Endothelial cell of umbilical vein (primary cell): ENCODE results near the gene DCLK1. TPM values are rescaled to one million over a fixed set of nuclear protein-coding genes. Genes with fewer than 3 reads are reported as not detected.

ENCODE experiments used
- BruUV-seq: library from RNA; stranded (reverse); fragments of 400-500 nt; replicated peaks from 2 replicates; lab custom pipeline; 2021; lab: Mats Ljungman, UMichigan
- CTCF ChIA-PET: fragments of 300-600, 350-600 bp; sonication (Branson Sonifier 250); formaldehyde crosslinking; loops from one replicate; lab custom pipeline; 2021; ENCODE audit warnings: antibody characterized with exemption, inconsistent platforms; lab: Charles Lee
- POLR2A ChIA-PET: fragments of 300-600, 350-600 bp; sonication (Branson Sonifier 250); formaldehyde crosslinking; loops from one replicate; lab custom pipeline; 2021; ENCODE audit warnings: antibody characterized with exemption, inconsistent platforms; lab: Charles Lee
- DNase-seq: peaks from one replicate; pipeline ENCODE4 v3.0.0-alpha.2; 2011; ENCODE audit warnings: low read depth, low spot score
- FAIRE-seq: peaks from 2 replicates; lab custom pipeline; 2011; peaks lifted over from hg19 to GRCh38; lab: Jason Lieb, UNC
- H2AFZ ChIP-seq: 2 replicates; pipeline ENCODE4 v1.6.0; 2012; ENCODE audit warnings: low read depth, low read length, control low read depth, inconsistent platforms
- H3K27ac ChIP-seq: 2 replicates; pipeline ENCODE4 v1.5.1; 2011; ENCODE audit warnings: low read depth, mild to moderate bottlenecking, control low read depth, low read length, moderate library complexity; ENCODE audit not compliant: insufficient read depth
- H3K27me3 ChIP-seq, 2 experiments: 2 replicates each; pipeline versions ENCODE4 v1.6.0 to v1.6.1; 2011; ENCODE audit warnings: low read length in 2 of 2, mixed read lengths in 1 of 2; ENCODE audit not compliant: control insufficient read depth in 2 of 2, insufficient read depth in 2 of 2
- H3K36me3 ChIP-seq, 2 experiments: 2 replicates in 1 of 2; 3 replicates in 1 of 2; pipeline ENCODE4 v1.5.1; 2011; ENCODE audit warnings: low read length in 2 of 2, mild to moderate bottlenecking in 1 of 2, moderate library complexity in 1 of 2; ENCODE audit not compliant: control insufficient read depth in 2 of 2, insufficient read depth in 2 of 2; ENCODE audit errors: extremely low read depth in 1 of 2
- H3K4me1 ChIP-seq: 3 replicates; pipeline ENCODE4 v1.5.1; 2011; ENCODE audit warnings: mild to moderate bottlenecking, low read length; ENCODE audit not compliant: control insufficient read depth, insufficient read depth; ENCODE audit errors: extremely low read depth
- H3K4me2 ChIP-seq: 2 replicates; pipeline ENCODE4 v1.6.1; 2011; ENCODE audit warnings: low read length, control low read depth, mixed read lengths; ENCODE audit not compliant: insufficient read depth
- H3K4me3 ChIP-seq, 3 experiments: fragments of 200-600 bp in 1 of 3; sonication (generic), shearing (Covaris generic) in 1 of 3; replicated peaks in 1 of 3; 2 replicates each; pipeline ENCODE4 v1.5.1; 2011 to 2016; ENCODE audit warnings: control low read depth in 3 of 3, low read length in 3 of 3, mild to moderate bottlenecking in 2 of 3, inconsistent platforms in 1 of 3, low read depth in 1 of 3, moderate library complexity in 1 of 3; ENCODE audit not compliant: insufficient read depth in 1 of 3
- H3K79me2 ChIP-seq: 2 replicates; pipeline ENCODE4 v1.6.0; 2012; ENCODE audit warnings: low read length, inconsistent platforms; ENCODE audit not compliant: control insufficient read depth, insufficient read depth
- H3K9ac ChIP-seq: replicated peaks from 2 replicates; pipeline ENCODE3; 2011; ENCODE audit warnings: low read length, control low read depth; ENCODE audit not compliant: insufficient read depth; ENCODE audit errors: extremely low read depth
- H3K9me1 ChIP-seq: replicated peaks from 3 replicates; pipeline ENCODE4 v1.6.0; 2011; ENCODE audit warnings: mild to moderate bottlenecking, low read length; ENCODE audit not compliant: control insufficient read depth, insufficient read depth; ENCODE audit errors: extremely low read depth
- H3K9me3 ChIP-seq: replicated peaks from 2 replicates; pipeline ENCODE4 v1.5.1; 2012; ENCODE audit warnings: low read length, inconsistent platforms; ENCODE audit not compliant: control insufficient read depth, insufficient read depth
- H4K20me1 ChIP-seq: replicated peaks from 2 replicates; pipeline ENCODE3; 2011; ENCODE audit warnings: mild to moderate bottlenecking, low read length; ENCODE audit not compliant: control insufficient read depth, insufficient read depth; ENCODE audit errors: extremely low read depth
- EZH2 ChIP-seq: IDR thresholded peaks from 2 replicates; pipeline ENCODE4 v1.6.1; 2012; ENCODE audit warnings: borderline replicate concordance, low read depth, mild to moderate bottlenecking, moderate library complexity, low read length, inconsistent platforms; ENCODE audit not compliant: severe bottlenecking
- FOS ChIP-seq: IDR thresholded peaks from 2 replicates; pipeline ENCODE4 v1.6.1; 2011; ENCODE audit warnings: mild to moderate bottlenecking, low read length, moderate library complexity, borderline replicate concordance; ENCODE audit not compliant: insufficient read depth
- MYC ChIP-seq: IDR thresholded peaks from one replicate; pipeline ENCODE4 v1.6.1; 2011; ENCODE audit warnings: mild to moderate bottlenecking, low read depth, low read length
- POLR2A ChIP-seq: IDR thresholded peaks from 2 replicates; pipeline ENCODE4 v1.6.1; 2012; ENCODE audit warnings: low read depth, mild to moderate bottlenecking, control low read depth, low read length
- POLR2AphosphoS5 ChIP-seq: IDR thresholded peaks from 2 replicates; pipeline ENCODE4 v1.6.1; 2012; ENCODE audit warnings: low read depth, mild to moderate bottlenecking, control low read depth, low read length, moderate library complexity; ENCODE audit not compliant: insufficient read depth
- dilution Hi-C: fragments of 300-500 bp; cut with MboI; formaldehyde crosslinking; loops from one replicate; pipeline ENCODE4 v1.15.0; 2019; ENCODE audit warnings: low sequenced_read_pairs; ENCODE audit not compliant: extremely low pct_ligation_motif_present
- intact Hi-C: fragments of 100-400 bp; cut with micrococcal nuclease; formaldehyde crosslinking; loops from one replicate; pipeline ENCODE4 v1.10.0; 2022
- polyA plus RNA-seq, 4 experiments: library from polyadenylated mRNA; depleted of rRNA in 3 of 4; stranded (reverse) in 3 of 4; unstranded in 1 of 4; fragments of >200 nt; gene quantifications; 2 replicates each; pipeline versions ENCODE4 v1.2.1 to v1.2.3, GENCODE V29; 2011 to 2012; ENCODE audit warnings: missing spikeins in 1 of 4
- total RNA-seq: library from RNA; stranded (reverse); gene quantifications from 2 replicates; pipeline ENCODE4 v1.2.3, GENCODE V29; 2021
- TF ChIP-seq, protein P1 (sequence below), 2 donors: IDR thresholded peaks; 1 replicate in 1 of 2; 2 replicates in 1 of 2; pipeline ENCODE4 v1.5.1; 2011; ENCODE audit warnings: low read length in 2 of 2, mild to moderate bottlenecking in 2 of 2, moderate library complexity in 2 of 2, control low read depth in 1 of 2, inconsistent platforms in 1 of 2, low read depth in 1 of 2; ENCODE audit not compliant: insufficient read depth in 1 of 2; ENCODE audit errors: extremely low read depth in 1 of 2
- TF ChIP-seq, protein P2 (sequence below): IDR thresholded peaks from 2 replicates; pipeline ENCODE4 v1.6.1; 2011; ENCODE audit not compliant: insufficient read depth, insufficient read length

The DCLK1 gene
- total and polyA plus RNA-seq, 2 donors (not counting 3 experiments of a cell fraction or from before 2014, with no cell fraction given) = 0.28 to 3.9 TPM

GRCh38 chr13:36000028-36000427 is 131.2 kb downstream of the DCLK1 start:
- POLR2A ChIA-PET = no interaction called here
- no peaks in the 10 kb centered on the region for H3K36me3 ChIP-seq
- H3K27me3 ChIP-seq = no peaks in the 10 kb centered on the region
- intact Hi-C loops (no loop called here), dilution Hi-C loops (no loop called here)
- FAIRE-seq (no peak), DNase-seq (no peak)
- TF ChIP-seq EZH2 (no peak), FOS (no peak), POLR2AphosphoS5 (no peak)
- TF ChIP-seq, protein P1, sequence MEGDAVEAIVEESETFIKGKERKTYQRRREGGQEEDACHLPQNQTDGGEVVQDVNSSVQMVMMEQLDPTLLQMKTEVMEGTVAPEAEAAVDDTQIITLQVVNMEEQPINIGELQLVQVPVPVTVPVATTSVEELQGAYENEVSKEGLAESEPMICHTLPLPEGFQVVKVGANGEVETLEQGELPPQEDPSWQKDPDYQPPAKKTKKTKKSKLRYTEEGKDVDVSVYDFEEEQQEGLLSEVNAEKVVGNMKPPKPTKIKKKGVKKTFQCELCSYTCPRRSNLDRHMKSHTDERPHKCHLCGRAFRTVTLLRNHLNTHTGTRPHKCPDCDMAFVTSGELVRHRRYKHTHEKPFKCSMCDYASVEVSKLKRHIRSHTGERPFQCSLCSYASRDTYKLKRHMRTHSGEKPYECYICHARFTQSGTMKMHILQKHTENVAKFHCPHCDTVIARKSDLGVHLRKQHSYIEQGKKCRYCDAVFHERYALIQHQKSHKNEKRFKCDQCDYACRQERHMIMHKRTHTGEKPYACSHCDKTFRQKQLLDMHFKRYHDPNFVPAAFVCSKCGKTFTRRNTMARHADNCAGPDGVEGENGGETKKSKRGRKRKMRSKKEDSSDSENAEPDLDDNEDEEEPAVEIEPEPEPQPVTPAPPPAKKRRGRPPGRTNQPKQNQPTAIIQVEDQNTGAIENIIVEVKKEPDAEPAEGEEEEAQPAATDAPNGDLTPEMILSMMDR (IDR thresholded peaks at IDR 0.05; ENCODE audit: extremely low read depth in 1 of 2, insufficient read depth in 1 of 2, low read depth in 1 of 2, low read length in 2 of 2) = no peak
- H3K9me3 ChIP-seq = no peaks in the 10 kb centered on the region
- H3K4me3 ChIP-seq = no peak overlapping the region
- no peak overlapping the region for H3K9ac ChIP-seq
- CTCF ChIA-PET = interaction anchor here (0.7 kb wide), 1 partner anchor 34 kb away, joined by 3 read pairs; no protein-coding TSS in a partner anchor
- no peaks in the 10 kb centered on the region for H3K9me1 ChIP-seq
- no peaks in the 10 kb centered on the region for H4K20me1 ChIP-seq
- no peak overlapping the region for H3K4me2 ChIP-seq
- no peaks in the 10 kb centered on the region for H3K79me2 ChIP-seq
- no peaks in the 10 kb centered on the region for H3K4me1 ChIP-seq
- H2AFZ ChIP-seq = no peak overlapping the region
- H3K27ac ChIP-seq = no peak overlapping the region
- BruUV-seq = no TSS peak

- POLR2A ChIA-PET = no interaction called here
- no peak overlapping the region for H3K4me3 ChIP-seq
- no peak for TF ChIP-seq POLR2A
- TF ChIP-seq, protein P2, sequence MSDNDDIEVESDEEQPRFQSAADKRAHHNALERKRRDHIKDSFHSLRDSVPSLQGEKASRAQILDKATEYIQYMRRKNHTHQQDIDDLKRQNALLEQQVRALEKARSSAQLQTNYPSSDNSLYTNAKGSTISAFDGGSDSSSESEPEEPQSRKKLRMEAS = no peak
- TF ChIP-seq MYC = no peak
- no peak for TF ChIP-seq FOS
- TF ChIP-seq POLR2AphosphoS5 = no peak
- H3K27me3 ChIP-seq = peaks cover 0 to 3% of the 10 kb centered on the region in 2 experiments
- H2AFZ ChIP-seq = no peak overlapping the region
- FAIRE-seq (no peak), DNase-seq (no peak)
- intact Hi-C loops = no loop called here
- H3K27ac ChIP-seq = no peak overlapping the region
- H4K20me1 ChIP-seq = no peaks in the 10 kb centered on the region
- BruUV-seq = no TSS peak
- H3K4me1 ChIP-seq = no peaks in the 10 kb centered on the region
- CTCF ChIA-PET = no interaction called here
- H3K4me2 ChIP-seq = no peak overlapping the region
- dilution Hi-C loops = no loop called here
- no peaks in the 10 kb centered on the region for H3K79me2 ChIP-seq
- H3K9me1 ChIP-seq = no peaks in the 10 kb centered on the region
- H3K36me3 ChIP-seq = no peaks in the 10 kb centered on the region
- no peaks in the 10 kb centered on the region for H3K9me3 ChIP-seq
- no peak overlapping the region for H3K9ac ChIP-seq
Observed at GRCh38 chr13:35996360-35996759, 134.8 kb downstream of the DCLK1 start.
